ENCODE results near the gene ZC4H2. TPM values are rescaled to one million over a fixed set of nuclear protein-coding genes. Genes with fewer than 3 reads are reported as not detected.

The ZC4H2 gene
- total and polyA plus RNA-seq, 2 donors from 2014 or later: 8.7 to 9.6 TPM

DNA sequence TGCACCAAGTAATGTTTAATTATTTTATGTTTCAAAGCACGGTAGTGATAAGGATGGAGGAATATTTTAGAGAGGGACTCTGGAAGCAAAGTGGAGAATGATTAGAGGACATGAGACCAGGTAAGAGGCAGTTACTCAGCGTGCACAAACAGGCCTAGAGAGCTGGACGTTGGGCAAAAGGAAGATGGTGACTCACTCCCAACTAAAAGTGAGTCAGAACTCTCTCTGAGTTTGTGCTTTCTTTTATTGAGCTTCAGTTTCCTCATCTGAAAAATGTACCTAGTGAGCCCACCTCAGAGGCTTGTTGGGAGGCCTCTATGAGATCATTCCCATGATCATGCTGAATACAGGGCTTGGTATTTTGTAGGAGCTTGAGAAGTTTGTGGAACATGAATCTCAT, 1.6 kb upstream of the ZC4H2 start:
- H3K9me3 ChIP-seq (ENCODE audit: control insufficient read depth in 2 of 3, insufficient read depth in 1 of 3, low read length in 3 of 3): no peaks in the 10 kb centered on the region
- H3K4me1 ChIP-seq (ENCODE audit: control insufficient read depth in 2 of 3, insufficient read depth in 2 of 3, low read depth in 1 of 3, low read length in 3 of 3): no peaks in the 10 kb centered on the region
- intact Hi-C loops (cut with DNase I): no loop called here
- no peak overlapping the region for H3K4me3 ChIP-seq (ENCODE audit: low read length in 3 of 3)
- no peak overlapping the region for H3K27ac ChIP-seq (ENCODE audit: low read depth in 2 of 2, low read length in 2 of 2)
- no peak for TF ChIP-seq CTCF (IDR thresholded peaks at IDR 0.05; ENCODE audit: borderline replicate concordance, extremely low read depth, insufficient read depth)
- no peak overlapping the region for H3K9ac ChIP-seq (ENCODE audit: low read length in 3 of 3)
- H3K36me3 ChIP-seq (ENCODE audit: control insufficient read depth in 2 of 3, insufficient read depth in 3 of 3, low read length in 3 of 3): no peaks in the 10 kb centered on the region
- FAIRE-seq: no peak
- no peaks in the 10 kb centered on the region for H3K27me3 ChIP-seq (ENCODE audit: control insufficient read depth, insufficient read depth, low read length)
- no peak for DNase-seq

DNA sequence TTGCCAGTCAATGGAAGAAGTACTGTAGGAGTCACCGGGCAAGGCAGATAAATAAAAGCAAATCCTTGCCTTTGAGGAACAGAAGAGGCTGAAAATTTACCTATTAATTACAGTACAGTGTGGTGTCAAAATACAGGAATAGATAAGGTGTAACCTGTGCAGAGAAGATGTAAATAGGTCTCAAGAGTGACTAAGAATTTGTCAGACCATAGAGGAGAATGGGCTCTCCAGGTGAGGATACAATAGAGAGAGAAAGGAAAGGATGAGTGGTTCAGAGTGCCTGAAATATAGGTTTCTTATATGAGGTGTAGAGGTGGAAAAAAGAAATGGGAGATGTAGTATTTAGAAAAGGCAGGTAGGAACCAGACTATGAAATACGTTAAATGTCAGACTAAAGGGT, 801 bp upstream of the ZC4H2 start:
- Histone ChIP-seq H3K9ac (ENCODE audit: low read length in 3 of 3) (no peak overlapping the region), H3K9me3 (ENCODE audit: control insufficient read depth in 2 of 3, insufficient read depth in 1 of 3, low read length in 3 of 3) (no peaks in the 10 kb centered on the region), H3K36me3 (ENCODE audit: control insufficient read depth in 2 of 3, insufficient read depth in 3 of 3, low read length in 3 of 3) (no peaks in the 10 kb centered on the region), H3K27me3 (ENCODE audit: control insufficient read depth, insufficient read depth, low read length) (no peaks in the 10 kb centered on the region), H3K4me3 (ENCODE audit: low read length in 3 of 3) (no peak overlapping the region), H3K27ac (ENCODE audit: low read depth in 2 of 2, low read length in 2 of 2) (no peak overlapping the region), H3K4me1 (ENCODE audit: control insufficient read depth in 2 of 3, insufficient read depth in 2 of 3, low read depth in 1 of 3, low read length in 3 of 3) (no peaks in the 10 kb centered on the region)
- intact Hi-C loops (cut with DNase I): no loop called here
- FAIRE-seq (no peak), DNase-seq (no peak)
- no peak for TF ChIP-seq CTCF (IDR thresholded peaks at IDR 0.05; ENCODE audit: borderline replicate concordance, extremely low read depth, insufficient read depth)

DNA sequence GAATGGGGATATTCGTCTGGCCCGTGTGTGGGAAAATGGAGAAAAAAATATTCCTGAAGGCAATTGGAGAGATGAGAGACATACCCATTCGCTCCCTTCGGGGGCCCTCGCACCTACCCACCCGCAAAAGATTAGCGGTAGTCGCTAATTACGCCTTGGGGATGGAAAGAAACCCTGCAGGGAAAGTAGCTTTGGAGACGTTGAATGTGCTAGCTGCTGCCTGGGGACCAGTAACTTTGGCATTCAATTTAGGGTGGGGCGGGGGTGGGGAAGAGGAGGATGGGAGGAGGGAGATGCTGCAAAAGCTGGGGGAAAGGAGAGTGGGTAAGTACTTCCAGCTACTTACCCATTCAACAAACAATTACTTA, 407 bp upstream of the ZC4H2 start:
- no peak for FAIRE-seq
- TF ChIP-seq CTCF (IDR thresholded peaks at IDR 0.05; ENCODE audit: borderline replicate concordance, extremely low read depth, insufficient read depth): no peak
- H3K4me3 ChIP-seq (ENCODE audit: low read length in 3 of 3): peak overlapping the region; percentile 81 to 88 (median 83)
- no peak overlapping the region for H3K27ac ChIP-seq (ENCODE audit: low read depth in 2 of 2, low read length in 2 of 2)
- no peaks in the 10 kb centered on the region for H3K9me3 ChIP-seq (ENCODE audit: control insufficient read depth in 2 of 3, insufficient read depth in 1 of 3, low read length in 3 of 3)
- intact Hi-C loops (cut with DNase I): no loop called here
- peak overlapping the region in 1 of 3 donors; percentile 20 for H3K9ac ChIP-seq (ENCODE audit: low read length in 3 of 3)
- DNase-seq: no peak
- H3K27me3 ChIP-seq (ENCODE audit: control insufficient read depth, insufficient read depth, low read length): no peaks in the 10 kb centered on the region
- no peaks in the 10 kb centered on the region for H3K36me3 ChIP-seq (ENCODE audit: control insufficient read depth in 2 of 3, insufficient read depth in 3 of 3, low read length in 3 of 3)
- H3K4me1 ChIP-seq (ENCODE audit: control insufficient read depth in 2 of 3, insufficient read depth in 2 of 3, low read depth in 1 of 3, low read length in 3 of 3): no peaks in the 10 kb centered on the region

- Histone ChIP-seq H3K4me1 (ENCODE audit: control insufficient read depth in 2 of 3, insufficient read depth in 2 of 3, low read depth in 1 of 3, low read length in 3 of 3) (no peaks in the 10 kb centered on the region), H3K27me3 (ENCODE audit: control insufficient read depth, insufficient read depth, low read length) (no peaks in the 10 kb centered on the region), H3K9ac (ENCODE audit: low read length in 3 of 3) (peak overlapping the region in 2 of 3 donors; percentile 41 to 76), H3K9me3 (ENCODE audit: control insufficient read depth in 2 of 3, insufficient read depth in 1 of 3, low read length in 3 of 3) (no peaks in the 10 kb centered on the region), H3K4me3 (ENCODE audit: low read length in 3 of 3) (peak overlapping the region; percentile 81 to 88 (median 83)), H3K27ac (ENCODE audit: low read depth in 2 of 2, low read length in 2 of 2) (no peak overlapping the region), H3K36me3 (ENCODE audit: control insufficient read depth in 2 of 3, insufficient read depth in 3 of 3, low read length in 3 of 3) (no peaks in the 10 kb centered on the region)
- intact Hi-C loops (cut with DNase I): no loop called here
- DNase-seq (peak; percentile 49 to 68 (median 62)), FAIRE-seq (no peak)
- no peak for TF ChIP-seq CTCF (IDR thresholded peaks at IDR 0.05; ENCODE audit: borderline replicate concordance, extremely low read depth, insufficient read depth)
Measured at GRCh38 chrX:64975491-64975890, 759 bp downstream of the ZC4H2 start.

All from kidney (tissue), 14 donors.